B cell (primary cell): Measurements from ENCODE around the gene CTNND1. TPM values are rescaled to one million over a fixed set of nuclear protein-coding genes. Genes with fewer than 3 reads are reported as not detected.

ENCODE experiments used
- ATAC-seq: fragments of 200-7000 bp; cut with Tn5 transposase; one replicate; pipeline ENCODE4 v1.10.0; 2021; ENCODE audit warnings: low read depth, mild to moderate bottlenecking, moderate number of reproducible peaks, moderate library complexity
- CTCF ChIA-PET: fragments of 350-600 bp; sonication (Branson Sonifier 250); formaldehyde crosslinking; loops from one replicate; lab custom pipeline; 2021; ENCODE audit warnings: antibody characterized with exemption, inconsistent platforms; lab: Charles Lee
- POLR2A ChIA-PET: fragments of 350-600 bp; sonication (Branson Sonifier 250); formaldehyde crosslinking; loops from one replicate; lab custom pipeline; 2021; ENCODE audit warnings: antibody characterized with exemption; lab: Charles Lee
- DNase-seq: peaks from one replicate; pipeline ENCODE4 v3.0.0; 2013
- H2AFZ ChIP-seq: 2 replicates; pipeline ENCODE4 v1.6.1; 2012; ENCODE audit warnings: mild to moderate bottlenecking, low read depth, low read length; ENCODE audit not compliant: insufficient read depth, poor library complexity, severe bottlenecking
- H3K27ac ChIP-seq, 2 donors: 1 replicate in 1 of 2; 2 replicates in 1 of 2; pipeline ENCODE4 v1.5.1; 2012 to 2013; ENCODE audit warnings: low read length in 2 of 2, mild to moderate bottlenecking in 2 of 2, moderate library complexity in 1 of 2
- H3K27me3 ChIP-seq, 4 experiments: fragments of 200-600 bp in 1 of 4; sonication (generic) in 1 of 4; replicated peaks in 1 of 4; 1 replicate in 2 of 4; 2 replicates in 2 of 4; pipeline versions ENCODE4 v1.6.1 to v1.7.0; 2013 to 2016; ENCODE audit warnings: low read length in 3 of 4, mild to moderate bottlenecking in 2 of 4, mixed read lengths in 1 of 4, moderate library complexity in 1 of 4; ENCODE audit not compliant: insufficient read depth in 4 of 4, control insufficient read depth in 3 of 4; ENCODE audit errors: control extremely low read depth in 1 of 4
- H3K36me3 ChIP-seq, 2 experiments: replicated peaks in 1 of 2; 1 replicate in 1 of 2; 2 replicates in 1 of 2; pipeline versions ENCODE4 v1.6.1 to v1.7.1; 2013; ENCODE audit warnings: low read length in 1 of 2; ENCODE audit not compliant: insufficient read depth in 2 of 2, control insufficient read depth in 1 of 2; ENCODE audit errors: control extremely low read depth in 1 of 2, extremely low read depth in 1 of 2
- H3K4me1 ChIP-seq, 2 donors: fragments of 200-600 bp in 1 of 2; sonication (generic) in 1 of 2; 1 replicate in 1 of 2; 2 replicates in 1 of 2; pipeline versions ENCODE4 v1.5.1 to v1.6.1; 2013 to 2017; ENCODE audit warnings: low read length in 2 of 2; ENCODE audit not compliant: control insufficient read depth in 2 of 2, insufficient read depth in 2 of 2
- H3K4me2 ChIP-seq: replicated peaks from 2 replicates; pipeline ENCODE3; 2012; ENCODE audit warnings: mild to moderate bottlenecking, low read depth, low read length; ENCODE audit not compliant: poor library complexity, severe bottlenecking
- H3K4me3 ChIP-seq, 5 experiments: fragments of 200-600 bp in 1 of 5; sonication (generic) in 1 of 5; 1 replicate in 3 of 5; 2 replicates in 2 of 5; pipeline versions ENCODE4 v1.5.1 to v1.7.0; 2011 to 2016; ENCODE audit warnings: low read length in 4 of 5, mild to moderate bottlenecking in 4 of 5, low read depth in 2 of 5, control low read depth in 1 of 5, moderate library complexity in 1 of 5; ENCODE audit not compliant: insufficient read depth in 1 of 5; ENCODE audit errors: control extremely low read depth in 1 of 5, extremely low read depth in 1 of 5
- H3K79me2 ChIP-seq: fragments of 200-600 bp; sonication (generic); one replicate; pipeline ENCODE4 v1.6.0; 2016; ENCODE audit warnings: low read length; ENCODE audit not compliant: control insufficient read depth, insufficient read depth
- H3K9ac ChIP-seq: fragments of 200-600 bp; sonication (generic); 2 replicates; pipeline ENCODE4 v1.6.1; 2017; ENCODE audit warnings: mild to moderate bottlenecking, low read length, moderate library complexity
- H3K9me3 ChIP-seq, 3 donors: one replicate each; pipeline versions ENCODE4 v1.6.1 to v1.7.1; 2013; ENCODE audit warnings: low read length in 2 of 3; ENCODE audit not compliant: control insufficient read depth in 2 of 3, insufficient read depth in 1 of 3; ENCODE audit errors: control extremely low read depth in 1 of 3
- H4K20me1 ChIP-seq: 2 replicates; pipeline ENCODE4 v1.6.0; 2012; ENCODE audit warnings: mild to moderate bottlenecking, low read length; ENCODE audit not compliant: insufficient read depth, control insufficient read depth, poor library complexity, severe bottlenecking
- H3K27ac Mint-ChIP-seq: one replicate; pipeline ENCODE4 v1.8.0; 2021; ENCODE audit warnings: mixed read lengths
- H3K27me3 Mint-ChIP-seq: one replicate; pipeline ENCODE4 v1.8.0; 2021; ENCODE audit warnings: mixed read lengths
- H3K4me1 Mint-ChIP-seq: one replicate; pipeline ENCODE4 v1.8.0; 2021; ENCODE audit warnings: mixed read lengths
- H3K4me3 Mint-ChIP-seq: one replicate; pipeline ENCODE4 v1.8.0; 2021; ENCODE audit warnings: mixed read lengths
- H3K9me3 Mint-ChIP-seq: one replicate; pipeline ENCODE4 v1.8.0; 2022; ENCODE audit warnings: mixed read lengths; ENCODE audit not compliant: insufficient read depth
- CTCF ChIP-seq: fragments of 200-600 bp; IDR thresholded peaks from one replicate; pipeline ENCODE4 v1.8.0; 2022; ENCODE audit warnings: antibody characterized with exemption, mild to moderate bottlenecking
- EZH2 ChIP-seq: IDR thresholded peaks from 2 replicates; pipeline ENCODE4 v1.6.1; 2012; ENCODE audit warnings: borderline replicate concordance, low read depth, mild to moderate bottlenecking, moderate library complexity, low read length; ENCODE audit not compliant: insufficient read depth, poor library complexity, severe bottlenecking
- WGBS: methylation state at CpG from one replicate; pipeline ENCODE4 v1.1.5; 2013; ENCODE audit warnings: missing lambda C conversion rate; ENCODE audit not compliant: insufficient coverage; 5-methylcytosine and 5-hydroxymethylcytosine counted together
- intact Hi-C: fragments of 100-400 bp; cut with micrococcal nuclease; formaldehyde crosslinking; loops from one replicate; pipeline ENCODE4 v1.10.0; 2022
- polyA plus RNA-seq: library from polyadenylated mRNA; depleted of rRNA; stranded (reverse); fragments of >200 nt; gene quantifications from 2 replicates; pipeline ENCODE4 v1.2.3, GENCODE V29; 2012
- total RNA-seq, 2 donors: library from RNA; stranded (reverse); fragments of 120-200 nt in 1 of 2; gene quantifications; 1 replicate in 1 of 2; 2 replicates in 1 of 2; pipeline versions ENCODE4 v1.2.3 to v1.2.4, GENCODE V29; 2013 to 2022

The CTNND1 gene
- total and polyA plus RNA-seq, 2 donors (not counting 1 experiment from before 2014, with no cell fraction given), result 12.1 to 54.4 TPM

- peak overlapping the region; percentile 46 to 68 (median 64) for H3K4me3 ChIP-seq
- peak overlapping the region; percentile 71 for H2AFZ ChIP-seq
- H3K9me3 ChIP-seq, result no peaks in the 10 kb centered on the region
- peak overlapping the region; percentile 69 for H3K4me2 ChIP-seq
- H3K4me1 ChIP-seq, result peaks cover 15 to 19% of the 10 kb centered on the region in 2 donors
- H4K20me1 ChIP-seq, result no peaks in the 10 kb centered on the region
- H3K9ac ChIP-seq, result peak overlapping the region; percentile 67
- no peak for ATAC-seq
- H3K4me1 Mint-ChIP-seq, result peaks cover 32% of the 10 kb centered on the region
- TF ChIP-seq EZH2 (no peak), CTCF (no peak)
- H3K27ac Mint-ChIP-seq, result no peak overlapping the region
- H3K27me3 Mint-ChIP-seq, result no peaks in the 10 kb centered on the region
- no peaks in the 10 kb centered on the region for H3K27me3 ChIP-seq
- peak overlapping the region in 1 of 2 donors; percentile 77 for H3K27ac ChIP-seq
- 11% methylated on average over 3 of the region's 9 CpGs for WGBS
- no peak for DNase-seq
- intact Hi-C loops, result no loop called here
- peak overlapping the region; percentile 76 for H3K4me3 Mint-ChIP-seq
- no peaks in the 10 kb centered on the region for H3K36me3 ChIP-seq
- H3K79me2 ChIP-seq, result peaks cover 53% of the 10 kb centered on the region
- POLR2A ChIA-PET, result no interaction called here
- CTCF ChIA-PET, result interaction anchor here (0.6 to 6.0 kb wide), 5 partner anchors 11 to 55 kb away, joined by 3 to 68 read pairs (median 5); partner anchors contain the start of genes BTBD18 and SELENOH
- no peaks in the 10 kb centered on the region for H3K9me3 Mint-ChIP-seq
Measured at GRCh38 chr11:57762235-57762861, 746 bp downstream of the CTNND1 start.

- intact Hi-C loops, result no loop called here
- no peaks in the 10 kb centered on the region for H3K27me3 Mint-ChIP-seq
- H3K4me3 Mint-ChIP-seq, result peak overlapping the region; percentile 74
- H2AFZ ChIP-seq, result no peak overlapping the region
- H3K27ac Mint-ChIP-seq, result no peak overlapping the region
- POLR2A ChIA-PET, result no interaction called here
- no CpG with 5 or more reads among the region's 1 CpG for WGBS
- no peak for ATAC-seq
- peak overlapping the region; percentile 67 for H3K9ac ChIP-seq
- no peaks in the 10 kb centered on the region for H3K27me3 ChIP-seq
- H3K4me3 ChIP-seq, result peak overlapping the region in 3 of 5 experiments; percentile 7 to 64 (median 15)
- H3K4me2 ChIP-seq, result peak overlapping the region; percentile 69
- H3K36me3 ChIP-seq, result no peaks in the 10 kb centered on the region
- no peaks in the 10 kb centered on the region for H3K9me3 ChIP-seq
- CTCF ChIA-PET, result interaction anchor here (1.4 to 6.0 kb wide), 2 partner anchors 12 to 36 kb away, joined by 6 to 68 read pairs; partner anchors contain the start of gene BTBD18
- H4K20me1 ChIP-seq, result no peaks in the 10 kb centered on the region
- DNase-seq, result no peak
- peaks cover 65% of the 10 kb centered on the region for H3K79me2 ChIP-seq
- no peaks in the 10 kb centered on the region for H3K9me3 Mint-ChIP-seq
- H3K4me1 ChIP-seq, result peaks cover 15 to 19% of the 10 kb centered on the region in 2 donors
- no peak for TF ChIP-seq CTCF
- TF ChIP-seq EZH2, result no peak
- peak overlapping the region in 1 of 2 donors; percentile 36 for H3K27ac ChIP-seq
- peaks cover 33% of the 10 kb centered on the region for H3K4me1 Mint-ChIP-seq
Measured at GRCh38 chr11:57763568-57763967, 2.0 kb downstream of the CTNND1 start.
